Endometrial microvascular endothelial cells (primary cell): ENCODE measurements around the gene EFCAB11. TPM values are rescaled to one million over a fixed set of nuclear protein-coding genes. Genes with fewer than 3 reads are reported as not detected.

Experiments
- in situ Hi-C: cut with HindIII; loops from 2 replicates; pipeline ENCODE4 v1.10.0; 2017; ENCODE audit warnings: low sequenced_read_pairs, low pct_unique_long_range_greater_than_20kb; ENCODE audit errors: inconsistent ontology term
- total RNA-seq: library from RNA; depleted of rRNA; stranded (reverse); fragments of >200 nt; gene quantifications from one replicate; pipeline ENCODE4 v1.2.3, GENCODE V29; 2015; ENCODE audit errors: inconsistent ontology term

EFCAB11 gene
- 2.1 TPM for total RNA-seq

GRCh38 chr14:89954070-89955021 is at the start of gene EFCAB11:
EFCAB11 (minus strand) TSS chr14:89954730; CDS start chr14:89954660, 70 bp downstream.
- in situ Hi-C loops, result no loop called here

- in situ Hi-C loops, result no loop called here
Observed at GRCh38 chr14:90003526-90004307, 49.2 kb upstream of the EFCAB11 start.

GRCh38 chr14:90000935-90001334 is 46.4 kb upstream of the EFCAB11 start:
- in situ Hi-C loops, result no loop called here

- in situ Hi-C loops, result no loop called here
Observed at GRCh38 chr14:89996963-89997362, 42.4 kb upstream of the EFCAB11 start.

GRCh38 chr14:89992273-89992672 is 37.7 kb upstream of the EFCAB11 start:
- in situ Hi-C loops, result no loop called here

GRCh38 chr14:89990623-89991275 is 36.2 kb upstream of the EFCAB11 start:
- in situ Hi-C loops, result no loop called here

GRCh38 chr14:89990218-89990617 is 35.7 kb upstream of the EFCAB11 start:
- in situ Hi-C loops, result no loop called here

GRCh38 chr14:89988787-89989186 is 34.3 kb upstream of the EFCAB11 start:
- in situ Hi-C loops, result no loop called here

- in situ Hi-C loops, result no loop called here
Observed at GRCh38 chr14:89987161-89987475, 32.6 kb upstream of the EFCAB11 start.

- in situ Hi-C loops, result no loop called here
Observed at GRCh38 chr14:89986462-89987160, 32.1 kb upstream of the EFCAB11 start.

GRCh38 chr14:89983375-89983774 is 28.8 kb upstream of the EFCAB11 start:
- in situ Hi-C loops, result no loop called here

- in situ Hi-C loops, result no loop called here
Observed at GRCh38 chr14:89978656-89979055, 24.1 kb upstream of the EFCAB11 start.

GRCh38 chr14:89977668-89978067 is 23.1 kb upstream of the EFCAB11 start:
- in situ Hi-C loops, result no loop called here

GRCh38 chr14:89973234-89973823 is 18.8 kb upstream of the EFCAB11 start:
- in situ Hi-C loops, result no loop called here

- in situ Hi-C loops, result no loop called here
Observed at GRCh38 chr14:89965839-89966238, 11.3 kb upstream of the EFCAB11 start.

GRCh38 chr14:89963288-89963978 is 8.9 kb upstream of the EFCAB11 start:
- in situ Hi-C loops, result no loop called here

GRCh38 chr14:89960914-89961313 is 6.4 kb upstream of the EFCAB11 start:
- in situ Hi-C loops, result no loop called here

GRCh38 chr14:89959853-89960445 is 5.4 kb upstream of the EFCAB11 start:
- in situ Hi-C loops, result no loop called here
